Uterus (tissue), 4 donors: ENCODE data around the gene NTNG1. TPM values are rescaled to one million over a fixed set of nuclear protein-coding genes. Genes with fewer than 3 reads are reported as not detected.

Experiments used
- DNase-seq, 2 donors: peaks; one replicate each; pipeline ENCODE4 v3.0.0-alpha.2; 2019 to 2020
- H3K27ac ChIP-seq, 2 donors: fragments of 200-600 bp; sonication (generic); 1 replicate in 1 of 2; 2 replicates in 1 of 2; pipeline ENCODE4 v1.5.1; 2016 to 2018
- H3K27me3 ChIP-seq, 2 donors: fragments of 200-600 bp; sonication (generic); one replicate each; pipeline ENCODE4 v1.5.1; 2018 to 2019; ENCODE audit warnings: control low read depth in 1 of 2
- H3K36me3 ChIP-seq, 2 donors: fragments of 200-600 bp; sonication (generic); one replicate each; pipeline ENCODE4 v1.5.1; 2019; ENCODE audit warnings: control low read depth in 1 of 2
- H3K4me1 ChIP-seq, 2 donors: fragments of 200-600 bp; sonication (generic); one replicate each; pipeline ENCODE4 v1.5.1; 2018 to 2019; ENCODE audit warnings: control low read depth in 1 of 2
- H3K4me3 ChIP-seq, 2 donors: fragments of 200-600 bp; sonication (generic); 1 replicate in 1 of 2; 2 replicates in 1 of 2; pipeline ENCODE4 v1.5.1; 2018 to 2019; ENCODE audit warnings: mild to moderate bottlenecking in 1 of 2
- H3K9me3 ChIP-seq, 2 donors: fragments of 200-600 bp; sonication (generic); one replicate each; pipeline ENCODE4 v1.5.1; 2019; ENCODE audit warnings: control low read depth in 1 of 2
- CTCF ChIP-seq, 4 experiments: fragments of 200-600 bp in 2 of 4; fragments of 450-650 bp in 2 of 4; sonication (generic) in 2 of 4; IDR thresholded peaks; one replicate each; pipeline ENCODE4 v1.5.1; 2016 to 2019; ENCODE audit warnings: antibody characterized with exemption in 4 of 4, mild to moderate bottlenecking in 2 of 4, moderate library complexity in 1 of 4
- POLR2A ChIP-seq, 2 donors: fragments of 450-650 bp; IDR thresholded peaks; one replicate each; pipeline ENCODE4 v1.6.1; 2016; ENCODE audit warnings: antibody characterized with exemption in 2 of 2, mild to moderate bottlenecking in 1 of 2, moderate library complexity in 1 of 2
- intact Hi-C: fragments of 100-400 bp; cut with DNase I; formaldehyde crosslinking; loops from one replicate; pipeline ENCODE4 v1.15.1; 2023; ENCODE audit warnings: low total_unique reads
- total RNA-seq, 4 donors: library from RNA; depleted of rRNA in 3 of 4; stranded (reverse); fragments of >200 nt in 3 of 4; gene quantifications; one replicate each; pipeline versions ENCODE4 v1.1.0 to v1.2.4, GENCODE V29; 2014 to 2023
- donor health status: DM: yes; HTN: yes; CAD: no.

The NTNG1 gene
- total RNA-seq, 4 donors from 2014 or later, result 1.2 to 11.9 TPM; not detected in 2

GRCh38 chr1:107100331-107100984 lies 40.4 kb upstream of the NTNG1 start:
- Histone ChIP-seq H3K27me3 (no peaks in the 10 kb centered on the region), H3K4me3 (no peak overlapping the region), H3K27ac (no peak overlapping the region), H3K4me1 (no peaks in the 10 kb centered on the region), H3K36me3 (no peaks in the 10 kb centered on the region), H3K9me3 (no peaks in the 10 kb centered on the region)
- intact Hi-C loops, result no loop called here
- no peak for DNase-seq
- no peak for TF ChIP-seq POLR2A (IDR thresholded peaks at IDR 0.05)
- TF ChIP-seq CTCF (IDR thresholded peaks at IDR 0.05), result no peak

DNA sequence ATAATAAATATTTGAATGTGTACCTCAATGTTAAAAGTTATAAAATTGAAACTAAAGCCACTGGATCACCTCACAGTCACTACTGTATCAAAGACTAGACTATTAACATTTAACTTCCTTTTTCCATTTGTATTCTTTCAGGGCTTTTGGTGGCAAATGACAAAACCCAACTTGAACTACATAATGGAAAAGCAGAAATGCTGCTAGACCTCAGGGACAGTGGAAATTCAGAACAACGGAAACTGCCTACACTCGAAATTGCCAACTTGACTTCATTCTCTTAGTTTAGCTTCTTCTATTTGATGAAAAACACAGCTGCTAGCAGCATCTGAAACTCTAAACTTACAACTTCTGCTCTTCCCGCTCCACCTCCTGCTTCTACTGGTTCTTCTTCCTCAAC lies 34.9 kb upstream of the NTNG1 start:
- H3K27me3 ChIP-seq, result no peaks in the 10 kb centered on the region
- H3K4me3 ChIP-seq, result no peak overlapping the region
- TF ChIP-seq CTCF (IDR thresholded peaks at IDR 0.05), result no peak
- TF ChIP-seq POLR2A (IDR thresholded peaks at IDR 0.05), result no peak
- intact Hi-C loops, result no loop called here
- no peak for DNase-seq
- H3K36me3 ChIP-seq, result no peaks in the 10 kb centered on the region
- no peak overlapping the region for H3K27ac ChIP-seq
- no peaks in the 10 kb centered on the region for H3K4me1 ChIP-seq
- H3K9me3 ChIP-seq, result no peaks in the 10 kb centered on the region

DNA sequence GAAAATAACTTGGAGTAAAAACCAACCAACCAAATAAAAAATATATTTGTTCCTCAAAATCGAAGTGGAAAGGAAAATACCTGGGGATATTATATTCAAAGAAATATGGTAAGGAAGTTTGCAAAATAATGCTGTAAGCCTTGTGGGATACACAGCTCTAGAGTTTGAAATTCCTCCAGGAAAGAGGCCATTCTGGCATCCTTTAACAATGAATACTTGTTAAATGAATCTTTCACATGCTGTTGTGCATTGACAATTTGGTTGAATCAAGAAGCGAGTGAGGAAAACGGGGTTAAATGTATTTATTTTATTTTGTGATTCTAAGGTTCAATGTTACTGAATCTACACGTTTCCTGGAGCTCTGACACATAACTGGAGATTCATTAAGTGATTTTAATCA lies 30.5 kb upstream of the NTNG1 start:
- TF ChIP-seq POLR2A (IDR thresholded peaks at IDR 0.05) (no peak), CTCF (IDR thresholded peaks at IDR 0.05) (no peak)
- intact Hi-C loops, result no loop called here
- H3K27me3 ChIP-seq, result no peaks in the 10 kb centered on the region
- no peaks in the 10 kb centered on the region for H3K36me3 ChIP-seq
- no peak overlapping the region for H3K27ac ChIP-seq
- H3K9me3 ChIP-seq, result no peaks in the 10 kb centered on the region
- no peak overlapping the region for H3K4me3 ChIP-seq
- no peaks in the 10 kb centered on the region for H3K4me1 ChIP-seq
- no peak for DNase-seq

DNA sequence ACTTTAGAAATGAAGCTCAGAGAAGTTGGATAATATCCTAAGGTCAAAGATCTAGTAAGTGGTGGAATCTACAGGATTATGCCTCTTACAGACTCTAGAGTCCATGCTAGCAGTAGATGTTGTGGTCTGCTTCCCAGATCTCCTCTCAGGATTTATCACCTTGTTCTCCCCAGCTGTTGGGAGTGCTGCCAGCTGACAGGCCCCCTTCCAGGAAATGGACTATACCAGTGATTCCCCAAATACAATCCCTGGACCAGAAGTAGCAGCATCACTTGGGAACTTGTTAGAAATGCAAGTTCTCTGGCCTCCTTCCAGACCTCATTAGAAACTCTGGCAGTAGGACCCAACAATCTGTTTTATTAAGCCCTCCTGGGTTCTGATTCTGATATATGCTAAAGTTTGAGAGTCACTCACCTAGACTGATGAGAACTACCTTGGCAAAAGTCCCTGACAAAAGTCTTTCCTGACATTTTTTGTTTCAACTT lies 24.5 kb upstream of the NTNG1 start:
- Histone ChIP-seq H3K27ac (no peak overlapping the region), H3K9me3 (no peaks in the 10 kb centered on the region), H3K36me3 (no peaks in the 10 kb centered on the region), H3K4me1 (no peaks in the 10 kb centered on the region), H3K27me3 (no peaks in the 10 kb centered on the region), H3K4me3 (no peak overlapping the region)
- TF ChIP-seq CTCF (IDR thresholded peaks at IDR 0.05), result no peak
- no peak for DNase-seq
- intact Hi-C loops, result no loop called here

GRCh38 chr1:107122225-107122624 lies 18.6 kb upstream of the NTNG1 start:
- Histone ChIP-seq H3K27me3 (no peaks in the 10 kb centered on the region), H3K4me3 (no peak overlapping the region), H3K27ac (no peak overlapping the region), H3K4me1 (no peaks in the 10 kb centered on the region), H3K36me3 (no peaks in the 10 kb centered on the region), H3K9me3 (no peaks in the 10 kb centered on the region)
- intact Hi-C loops, result no loop called here
- DNase-seq, result no peak
- TF ChIP-seq POLR2A (IDR thresholded peaks at IDR 0.05) (no peak), CTCF (IDR thresholded peaks at IDR 0.05) (no peak)
